ENCODE measurements around the gene LYZL1.
"Not testable (repeated sequence)": the region's sequence is repeated elsewhere in the genome, so short reads cannot be mapped to it uniquely, and the experiment has no call there.

LYZL1 gene

DNA sequence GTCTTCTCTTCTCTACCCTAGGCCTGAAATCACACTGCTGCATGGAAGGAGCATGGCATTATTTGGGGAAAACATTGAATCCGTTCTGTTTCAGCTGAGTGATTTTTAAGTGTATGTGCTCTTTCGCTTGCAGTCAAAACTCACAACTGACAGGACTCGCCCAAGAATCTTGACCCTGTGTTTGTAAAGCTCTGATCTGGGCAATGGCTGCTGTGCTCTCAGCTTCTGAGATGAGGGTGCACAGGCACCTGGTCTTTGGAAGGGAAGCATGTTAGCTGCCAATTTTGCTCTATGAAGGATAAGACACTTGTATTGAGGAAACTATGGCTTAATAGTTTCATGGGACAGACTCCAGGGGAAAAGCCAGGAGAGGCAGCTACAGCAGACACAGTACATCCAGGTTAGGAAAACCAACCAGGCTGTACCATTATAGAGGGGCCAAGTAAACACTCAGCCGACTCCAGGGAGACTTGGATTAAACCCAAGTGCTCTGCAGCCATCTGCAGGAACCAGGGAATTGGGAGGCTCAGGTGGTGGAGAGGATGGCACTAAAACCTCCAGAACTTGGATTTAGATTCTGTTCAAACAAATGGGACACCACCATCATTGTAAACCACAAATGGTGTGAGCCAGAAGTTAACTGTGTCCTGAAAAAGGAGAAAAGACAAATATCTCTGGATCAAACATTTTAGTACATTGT is 43.3 kb downstream of the LYZL1 start:
- H3K27me3 ChIP-seq (ENCODE audit: insufficient read depth, poor library complexity, severe bottlenecking), result no peaks in the 10 kb centered on the region
- H3K27ac ChIP-seq (replicated peaks), result no peak overlapping the region
- no peak for DNase-seq (ENCODE audit: low read depth in 1 of 2, low spot score in 1 of 2)
- TF ChIP-seq POLR2AphosphoS5 (IDR thresholded peaks at IDR 0.05; ENCODE audit: low read depth) (no peak), SPI1 (IDR thresholded peaks at IDR 0.05; ENCODE audit: borderline replicate concordance, low read depth) (no peak), GABPA (IDR thresholded peaks at IDR 0.05; ENCODE audit: low read depth) (no peak)
- TF ChIP-seq, protein P1, sequence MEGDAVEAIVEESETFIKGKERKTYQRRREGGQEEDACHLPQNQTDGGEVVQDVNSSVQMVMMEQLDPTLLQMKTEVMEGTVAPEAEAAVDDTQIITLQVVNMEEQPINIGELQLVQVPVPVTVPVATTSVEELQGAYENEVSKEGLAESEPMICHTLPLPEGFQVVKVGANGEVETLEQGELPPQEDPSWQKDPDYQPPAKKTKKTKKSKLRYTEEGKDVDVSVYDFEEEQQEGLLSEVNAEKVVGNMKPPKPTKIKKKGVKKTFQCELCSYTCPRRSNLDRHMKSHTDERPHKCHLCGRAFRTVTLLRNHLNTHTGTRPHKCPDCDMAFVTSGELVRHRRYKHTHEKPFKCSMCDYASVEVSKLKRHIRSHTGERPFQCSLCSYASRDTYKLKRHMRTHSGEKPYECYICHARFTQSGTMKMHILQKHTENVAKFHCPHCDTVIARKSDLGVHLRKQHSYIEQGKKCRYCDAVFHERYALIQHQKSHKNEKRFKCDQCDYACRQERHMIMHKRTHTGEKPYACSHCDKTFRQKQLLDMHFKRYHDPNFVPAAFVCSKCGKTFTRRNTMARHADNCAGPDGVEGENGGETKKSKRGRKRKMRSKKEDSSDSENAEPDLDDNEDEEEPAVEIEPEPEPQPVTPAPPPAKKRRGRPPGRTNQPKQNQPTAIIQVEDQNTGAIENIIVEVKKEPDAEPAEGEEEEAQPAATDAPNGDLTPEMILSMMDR (IDR thresholded peaks at IDR 0.05; ENCODE audit: insufficient read depth, low read length), result no peak
- TF ChIP-seq, protein P2, sequence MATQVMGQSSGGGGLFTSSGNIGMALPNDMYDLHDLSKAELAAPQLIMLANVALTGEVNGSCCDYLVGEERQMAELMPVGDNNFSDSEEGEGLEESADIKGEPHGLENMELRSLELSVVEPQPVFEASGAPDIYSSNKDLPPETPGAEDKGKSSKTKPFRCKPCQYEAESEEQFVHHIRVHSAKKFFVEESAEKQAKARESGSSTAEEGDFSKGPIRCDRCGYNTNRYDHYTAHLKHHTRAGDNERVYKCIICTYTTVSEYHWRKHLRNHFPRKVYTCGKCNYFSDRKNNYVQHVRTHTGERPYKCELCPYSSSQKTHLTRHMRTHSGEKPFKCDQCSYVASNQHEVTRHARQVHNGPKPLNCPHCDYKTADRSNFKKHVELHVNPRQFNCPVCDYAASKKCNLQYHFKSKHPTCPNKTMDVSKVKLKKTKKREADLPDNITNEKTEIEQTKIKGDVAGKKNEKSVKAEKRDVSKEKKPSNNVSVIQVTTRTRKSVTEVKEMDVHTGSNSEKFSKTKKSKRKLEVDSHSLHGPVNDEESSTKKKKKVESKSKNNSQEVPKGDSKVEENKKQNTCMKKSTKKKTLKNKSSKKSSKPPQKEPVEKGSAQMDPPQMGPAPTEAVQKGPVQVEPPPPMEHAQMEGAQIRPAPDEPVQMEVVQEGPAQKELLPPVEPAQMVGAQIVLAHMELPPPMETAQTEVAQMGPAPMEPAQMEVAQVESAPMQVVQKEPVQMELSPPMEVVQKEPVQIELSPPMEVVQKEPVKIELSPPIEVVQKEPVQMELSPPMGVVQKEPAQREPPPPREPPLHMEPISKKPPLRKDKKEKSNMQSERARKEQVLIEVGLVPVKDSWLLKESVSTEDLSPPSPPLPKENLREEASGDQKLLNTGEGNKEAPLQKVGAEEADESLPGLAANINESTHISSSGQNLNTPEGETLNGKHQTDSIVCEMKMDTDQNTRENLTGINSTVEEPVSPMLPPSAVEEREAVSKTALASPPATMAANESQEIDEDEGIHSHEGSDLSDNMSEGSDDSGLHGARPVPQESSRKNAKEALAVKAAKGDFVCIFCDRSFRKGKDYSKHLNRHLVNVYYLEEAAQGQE (IDR thresholded peaks at IDR 0.05; ENCODE audit: insufficient replicate concordance, low read depth), result no peak
- H3K4me3 ChIP-seq (replicated peaks; ENCODE audit: insufficient read depth, low read length), result no peak overlapping the region

GRCh38 chr10:29332761-29333148 is 43.9 kb downstream of the LYZL1 start:
- no peak overlapping the region for H3K4me3 ChIP-seq (replicated peaks; ENCODE audit: insufficient read depth, low read length)

GRCh38 chr10:29337526-29337925 is 48.7 kb downstream of the LYZL1 start:
- DNase-seq (ENCODE audit: low read depth in 1 of 2, low spot score in 1 of 2); H3K4me3 ChIP-seq (replicated peaks; ENCODE audit: insufficient read depth, low read length); H3K27ac ChIP-seq (replicated peaks); H3K27me3 ChIP-seq (ENCODE audit: insufficient read depth, poor library complexity, severe bottlenecking): not testable (repeated sequence)

More at GRCh38 chr10:29332761-29333148, 43.9 kb downstream of the LYZL1 start:
- no peak for TF ChIP-seq POLR2AphosphoS5 (IDR thresholded peaks at IDR 0.05; ENCODE audit: low read depth)
- TF ChIP-seq, protein P1 (IDR thresholded peaks at IDR 0.05; ENCODE audit: insufficient read depth, low read length), result no peak
- TF ChIP-seq SPI1 (IDR thresholded peaks at IDR 0.05; ENCODE audit: borderline replicate concordance, low read depth), result no peak
- TF ChIP-seq, protein P2 (IDR thresholded peaks at IDR 0.05; ENCODE audit: insufficient replicate concordance, low read depth), result no peak
- TF ChIP-seq GABPA (IDR thresholded peaks at IDR 0.05; ENCODE audit: low read depth), result no peak
- no peak overlapping the region for H3K27ac ChIP-seq (replicated peaks)
- no peaks in the 10 kb centered on the region for H3K27me3 ChIP-seq (ENCODE audit: insufficient read depth, poor library complexity, severe bottlenecking)
- no peak for DNase-seq (ENCODE audit: low read depth in 1 of 2, low spot score in 1 of 2)

GRCh38 chr10:29343607-29344038 is 54.8 kb downstream of the LYZL1 start:
- Histone ChIP-seq H3K27ac (replicated peaks) (no peak overlapping the region), H3K27me3 (ENCODE audit: insufficient read depth, poor library complexity, severe bottlenecking) (no peaks in the 10 kb centered on the region), H3K4me3 (replicated peaks; ENCODE audit: insufficient read depth, low read length) (no peak overlapping the region)
- TF ChIP-seq GABPA (IDR thresholded peaks at IDR 0.05; ENCODE audit: low read depth), result no peak
- TF ChIP-seq, protein P2 (IDR thresholded peaks at IDR 0.05; ENCODE audit: insufficient replicate concordance, low read depth), result no peak
- no peak for TF ChIP-seq SPI1 (IDR thresholded peaks at IDR 0.05; ENCODE audit: borderline replicate concordance, low read depth)
- TF ChIP-seq, protein P1 (IDR thresholded peaks at IDR 0.05; ENCODE audit: insufficient read depth, low read length), result no peak
- no peak for TF ChIP-seq POLR2AphosphoS5 (IDR thresholded peaks at IDR 0.05; ENCODE audit: low read depth)
- no peak for DNase-seq (ENCODE audit: low read depth in 1 of 2, low spot score in 1 of 2)

Data from HL-60 (cell line).